Activated T-cell treated with anti-CD3 and anti-CD28 coated beads for 48 hours (primary cell): ENCODE data around the gene GLDC.
"Not testable (repeated sequence)": the region's sequence is repeated elsewhere in the genome, so short reads cannot be mapped to it uniquely, and the experiment has no call there.

Experiments used
- DNase-seq: peaks from one replicate; pipeline ENCODE4 v3.0.0-alpha.2; 2020; ENCODE audit warnings: low read depth

The GLDC gene

GRCh38 chr9:6645355-6646292 is at the start of gene GLDC:
Gene GLDC (minus strand): TSS chr9:6645729. CDS start chr9:6645499, 230 bp downstream.
- peak; percentile 29 for DNase-seq

GRCh38 chr9:6692881-6693361 is 47.4 kb upstream of the GLDC start:
- no peak for DNase-seq

- DNase-seq: no peak
Observed at GRCh38 chr9:6692433-6692832, 46.9 kb upstream of the GLDC start.

- not testable (repeated sequence) for DNase-seq
Observed at GRCh38 chr9:6690675-6691070, 45.1 kb upstream of the GLDC start.

GRCh38 chr9:6689893-6690674 is 44.6 kb upstream of the GLDC start:
- DNase-seq: no peak

GRCh38 chr9:6687180-6687579 is 41.7 kb upstream of the GLDC start:
- DNase-seq: no peak

GRCh38 chr9:6686396-6686795 is 40.9 kb upstream of the GLDC start:
- no peak for DNase-seq

- no peak for DNase-seq
Observed at GRCh38 chr9:6681957-6682501, 36.5 kb upstream of the GLDC start.

- DNase-seq: peak; percentile 91
Observed at GRCh38 chr9:6681147-6681956, 35.8 kb upstream of the GLDC start.

- peak; percentile 71 for DNase-seq
Observed at GRCh38 chr9:6680797-6681146, 35.2 kb upstream of the GLDC start.

- DNase-seq: no peak
Observed at GRCh38 chr9:6677803-6678202, 32.3 kb upstream of the GLDC start.

GRCh38 chr9:6676254-6676921 is 30.9 kb upstream of the GLDC start:
- no peak for DNase-seq

GRCh38 chr9:6675268-6675667 is 29.7 kb upstream of the GLDC start:
- DNase-seq: no peak

- DNase-seq: no peak
Observed at GRCh38 chr9:6673326-6674025, 27.9 kb upstream of the GLDC start.

GRCh38 chr9:6672118-6672517 is 26.6 kb upstream of the GLDC start:
- DNase-seq: no peak

- no peak for DNase-seq
Observed at GRCh38 chr9:6671416-6671815, 25.9 kb upstream of the GLDC start.

GRCh38 chr9:6669881-6670280 is 24.4 kb upstream of the GLDC start:
- no peak for DNase-seq

GRCh38 chr9:6667633-6668280 is 22.2 kb upstream of the GLDC start:
- no peak for DNase-seq

GRCh38 chr9:6667080-6667479 is 21.6 kb upstream of the GLDC start:
- no peak for DNase-seq

GRCh38 chr9:6665628-6666027 is 20.1 kb upstream of the GLDC start:
- no peak for DNase-seq
